Endothelial cell of umbilical vein (primary cell): ENCODE measurements around the gene ZNF664. TPM values are rescaled to one million over a fixed set of nuclear protein-coding genes. Genes with fewer than 3 reads are reported as not detected.

Experiments used
- BruUV-seq: library from RNA; stranded (reverse); fragments of 400-500 nt; replicated peaks from 2 replicates; lab custom pipeline; 2021; lab: Mats Ljungman, UMichigan
- CTCF ChIA-PET: fragments of 300-600, 350-600 bp; sonication (Branson Sonifier 250); formaldehyde crosslinking; loops from one replicate; lab custom pipeline; 2021; ENCODE audit warnings: antibody characterized with exemption, inconsistent platforms; lab: Charles Lee
- POLR2A ChIA-PET: fragments of 300-600, 350-600 bp; sonication (Branson Sonifier 250); formaldehyde crosslinking; loops from one replicate; lab custom pipeline; 2021; ENCODE audit warnings: antibody characterized with exemption, inconsistent platforms; lab: Charles Lee
- DNase-seq: peaks from one replicate; pipeline ENCODE4 v3.0.0-alpha.2; 2011; ENCODE audit warnings: low read depth, low spot score
- FAIRE-seq: peaks from 2 replicates; lab custom pipeline; 2011; peaks lifted over from hg19 to GRCh38; lab: Jason Lieb, UNC
- H2AFZ ChIP-seq: 2 replicates; pipeline ENCODE4 v1.6.0; 2012; ENCODE audit warnings: low read depth, low read length, control low read depth, inconsistent platforms
- H3K27ac ChIP-seq: 2 replicates; pipeline ENCODE4 v1.5.1; 2011; ENCODE audit warnings: low read depth, mild to moderate bottlenecking, control low read depth, low read length, moderate library complexity; ENCODE audit not compliant: insufficient read depth
- H3K27me3 ChIP-seq, 2 experiments: 2 replicates each; pipeline versions ENCODE4 v1.6.0 to v1.6.1; 2011; ENCODE audit warnings: low read length in 2 of 2, mixed read lengths in 1 of 2; ENCODE audit not compliant: control insufficient read depth in 2 of 2, insufficient read depth in 2 of 2
- H3K36me3 ChIP-seq, 2 experiments: 2 replicates in 1 of 2; 3 replicates in 1 of 2; pipeline ENCODE4 v1.5.1; 2011; ENCODE audit warnings: low read length in 2 of 2, mild to moderate bottlenecking in 1 of 2, moderate library complexity in 1 of 2; ENCODE audit not compliant: control insufficient read depth in 2 of 2, insufficient read depth in 2 of 2; ENCODE audit errors: extremely low read depth in 1 of 2
- H3K4me1 ChIP-seq: 3 replicates; pipeline ENCODE4 v1.5.1; 2011; ENCODE audit warnings: mild to moderate bottlenecking, low read length; ENCODE audit not compliant: control insufficient read depth, insufficient read depth; ENCODE audit errors: extremely low read depth
- H3K4me2 ChIP-seq: 2 replicates; pipeline ENCODE4 v1.6.1; 2011; ENCODE audit warnings: low read length, control low read depth, mixed read lengths; ENCODE audit not compliant: insufficient read depth
- H3K4me3 ChIP-seq, 3 experiments: fragments of 200-600 bp in 1 of 3; sonication (generic), shearing (Covaris generic) in 1 of 3; replicated peaks in 1 of 3; 2 replicates each; pipeline ENCODE4 v1.5.1; 2011 to 2016; ENCODE audit warnings: control low read depth in 3 of 3, low read length in 3 of 3, mild to moderate bottlenecking in 2 of 3, inconsistent platforms in 1 of 3, low read depth in 1 of 3, moderate library complexity in 1 of 3; ENCODE audit not compliant: insufficient read depth in 1 of 3
- H3K79me2 ChIP-seq: 2 replicates; pipeline ENCODE4 v1.6.0; 2012; ENCODE audit warnings: low read length, inconsistent platforms; ENCODE audit not compliant: control insufficient read depth, insufficient read depth
- H3K9ac ChIP-seq: replicated peaks from 2 replicates; pipeline ENCODE3; 2011; ENCODE audit warnings: low read length, control low read depth; ENCODE audit not compliant: insufficient read depth; ENCODE audit errors: extremely low read depth
- H3K9me1 ChIP-seq: replicated peaks from 3 replicates; pipeline ENCODE4 v1.6.0; 2011; ENCODE audit warnings: mild to moderate bottlenecking, low read length; ENCODE audit not compliant: control insufficient read depth, insufficient read depth; ENCODE audit errors: extremely low read depth
- H3K9me3 ChIP-seq: replicated peaks from 2 replicates; pipeline ENCODE4 v1.5.1; 2012; ENCODE audit warnings: low read length, inconsistent platforms; ENCODE audit not compliant: control insufficient read depth, insufficient read depth
- H4K20me1 ChIP-seq: replicated peaks from 2 replicates; pipeline ENCODE3; 2011; ENCODE audit warnings: mild to moderate bottlenecking, low read length; ENCODE audit not compliant: control insufficient read depth, insufficient read depth; ENCODE audit errors: extremely low read depth
- EZH2 ChIP-seq: IDR thresholded peaks from 2 replicates; pipeline ENCODE4 v1.6.1; 2012; ENCODE audit warnings: borderline replicate concordance, low read depth, mild to moderate bottlenecking, moderate library complexity, low read length, inconsistent platforms; ENCODE audit not compliant: severe bottlenecking
- JUN ChIP-seq: IDR thresholded peaks from 2 replicates; pipeline ENCODE4 v1.6.1; 2011; ENCODE audit warnings: borderline replicate concordance, low read depth; ENCODE audit not compliant: insufficient read length, insufficient read depth
- MAX ChIP-seq: IDR thresholded peaks from 2 replicates; pipeline ENCODE4 v1.6.1; 2011; ENCODE audit not compliant: insufficient read depth, insufficient read length
- MYC ChIP-seq: IDR thresholded peaks from one replicate; pipeline ENCODE4 v1.6.1; 2011; ENCODE audit warnings: mild to moderate bottlenecking, low read depth, low read length
- POLR2AphosphoS5 ChIP-seq: IDR thresholded peaks from 2 replicates; pipeline ENCODE4 v1.6.1; 2012; ENCODE audit warnings: low read depth, mild to moderate bottlenecking, control low read depth, low read length, moderate library complexity; ENCODE audit not compliant: insufficient read depth
- dilution Hi-C: fragments of 300-500 bp; cut with MboI; formaldehyde crosslinking; loops from one replicate; pipeline ENCODE4 v1.15.0; 2019; ENCODE audit warnings: low sequenced_read_pairs; ENCODE audit not compliant: extremely low pct_ligation_motif_present
- intact Hi-C: fragments of 100-400 bp; cut with micrococcal nuclease; formaldehyde crosslinking; loops from one replicate; pipeline ENCODE4 v1.10.0; 2022
- polyA plus RNA-seq, 4 experiments: library from polyadenylated mRNA; depleted of rRNA in 3 of 4; stranded (reverse) in 3 of 4; unstranded in 1 of 4; fragments of >200 nt; gene quantifications; 2 replicates each; pipeline versions ENCODE4 v1.2.1 to v1.2.3, GENCODE V29; 2011 to 2012; ENCODE audit warnings: missing spikeins in 1 of 4
- total RNA-seq: library from RNA; stranded (reverse); gene quantifications from 2 replicates; pipeline ENCODE4 v1.2.3, GENCODE V29; 2021

ZNF664 gene
- total and polyA plus RNA-seq, 2 donors (not counting 3 experiments of a cell fraction or from before 2014, with no cell fraction given): 29.8 to 71.3 TPM

DNA sequence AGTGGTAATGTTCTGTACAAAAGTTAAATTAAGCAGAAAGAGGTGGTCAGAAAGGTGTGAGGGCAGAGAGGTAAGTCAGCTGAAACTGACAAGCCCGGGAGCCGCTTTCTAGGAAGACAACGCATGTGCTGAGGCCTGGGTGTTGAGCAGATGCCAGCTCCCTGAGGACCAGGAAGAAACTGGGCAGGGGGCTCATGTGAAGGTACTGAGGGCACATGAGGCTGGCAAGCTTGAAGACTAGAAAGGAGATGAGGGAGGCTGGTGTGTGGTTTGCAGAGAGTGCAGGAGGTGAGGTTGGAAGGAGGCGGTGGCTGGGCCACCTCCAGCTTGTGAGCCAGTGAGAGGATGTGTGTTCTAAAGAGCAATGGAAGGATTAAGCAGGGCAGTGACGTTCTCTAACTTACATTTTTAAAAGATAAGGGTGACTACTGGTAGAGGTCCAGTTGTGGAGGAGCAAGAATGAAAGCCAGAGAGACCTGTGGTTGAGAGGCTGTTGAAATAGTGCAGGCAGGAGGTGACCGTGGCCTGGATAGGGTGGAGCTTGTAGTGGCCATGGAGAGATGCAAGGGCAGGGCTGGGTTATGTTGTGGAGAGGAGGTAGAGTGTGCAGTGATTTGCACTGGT lies 29.1 kb downstream of the ZNF664 start:
- no peak overlapping the region for H3K4me3 ChIP-seq
- peaks cover 2% of the 10 kb centered on the region for H3K79me2 ChIP-seq
- TF ChIP-seq MYC (no peak), MAX (no peak), EZH2 (no peak), JUN (no peak)
- no peaks in the 10 kb centered on the region for H4K20me1 ChIP-seq
- H3K9me3 ChIP-seq: no peaks in the 10 kb centered on the region
- no peak for FAIRE-seq
- H3K4me1 ChIP-seq: no peaks in the 10 kb centered on the region
- H3K27ac ChIP-seq: no peak overlapping the region
- no peaks in the 10 kb centered on the region for H3K9me1 ChIP-seq
- dilution Hi-C loops: no loop called here
- ChIA-PET POLR2A (no interaction called here), CTCF (interaction anchor here (0.8 kb wide), 2 partner anchors 31 to 52 kb away, joined by 3 read pairs; no protein-coding TSS in a partner anchor)
- BruUV-seq: no TSS peak
- intact Hi-C loops: no loop called here
- no peak overlapping the region for H3K4me2 ChIP-seq
- DNase-seq: no peak
- no peak overlapping the region for H2AFZ ChIP-seq
- H3K9ac ChIP-seq: no peak overlapping the region
- no peaks in the 10 kb centered on the region for H3K27me3 ChIP-seq
- peaks cover 7 to 8% of the 10 kb centered on the region in 2 experiments for H3K36me3 ChIP-seq

- Histone ChIP-seq H3K27me3 (no peaks in the 10 kb centered on the region), H3K4me3 (no peak overlapping the region), H3K4me1 (no peaks in the 10 kb centered on the region), H3K27ac (no peak overlapping the region), H3K79me2 (peaks cover 1% of the 10 kb centered on the region), H3K9ac (no peak overlapping the region), H4K20me1 (no peaks in the 10 kb centered on the region), H3K36me3 (peaks cover 7 to 8% of the 10 kb centered on the region in 2 experiments), H3K9me3 (no peaks in the 10 kb centered on the region), H3K4me2 (no peak overlapping the region), H2AFZ (no peak overlapping the region), H3K9me1 (no peaks in the 10 kb centered on the region)
- DNase-seq (no peak), FAIRE-seq (no peak)
- no TSS peak for BruUV-seq
- POLR2A ChIA-PET: no interaction called here
- intact Hi-C loops (no loop called here), dilution Hi-C loops (no loop called here)
- CTCF ChIA-PET: no interaction called here
- no peak for TF ChIP-seq POLR2AphosphoS5
Observed at GRCh38 chr12:124002654-124003053, 29.6 kb downstream of the ZNF664 start.
